Adipocyte (in vitro differentiated cells): ENCODE measurements around the gene NDUFS8.

Experiments used
- DNase-seq: peaks from one replicate; pipeline ENCODE4 v3.0.0-alpha.2; 2015; ENCODE audit warnings: low read depth
- H3K27me3 ChIP-seq: replicated peaks from 2 replicates; pipeline ENCODE4 v1.7.0; 2013; ENCODE audit warnings: mild to moderate bottlenecking, low read length, moderate library complexity; ENCODE audit not compliant: control insufficient read depth, insufficient read depth
- H3K36me3 ChIP-seq: 2 replicates; pipeline ENCODE4 v1.7.0; 2013; ENCODE audit warnings: low read length, mild to moderate bottlenecking, moderate library complexity; ENCODE audit not compliant: control insufficient read depth, insufficient read depth, severe bottlenecking
- H3K4me1 ChIP-seq: 2 replicates; pipeline ENCODE4 v1.7.0; 2013; ENCODE audit warnings: mild to moderate bottlenecking, low read length, moderate library complexity; ENCODE audit not compliant: control insufficient read depth, insufficient read depth
- H3K4me3 ChIP-seq: 2 replicates; pipeline ENCODE4 v1.7.0; 2013; ENCODE audit warnings: mild to moderate bottlenecking, low read length, moderate library complexity
- H3K9ac ChIP-seq: 2 replicates; pipeline ENCODE4 v1.7.0; 2013; ENCODE audit warnings: mild to moderate bottlenecking, low read length, moderate library complexity
- H3K9me3 ChIP-seq: 2 replicates; pipeline ENCODE4 v1.7.0; 2013; ENCODE audit warnings: mild to moderate bottlenecking, low read length, moderate library complexity; ENCODE audit not compliant: control insufficient read depth

Gene NDUFS8

GRCh38 chr11:68035266-68035876 lies 4.9 kb downstream of the NDUFS8 start:
- no peaks in the 10 kb centered on the region for H3K9me3 ChIP-seq
- H3K4me3 ChIP-seq = no peak overlapping the region
- H3K9ac ChIP-seq = no peak overlapping the region
- no peaks in the 10 kb centered on the region for H3K27me3 ChIP-seq
- H3K4me1 ChIP-seq = peaks cover 48% of the 10 kb centered on the region
- no peak for DNase-seq
- H3K36me3 ChIP-seq = peaks cover 3% of the 10 kb centered on the region

DNA sequence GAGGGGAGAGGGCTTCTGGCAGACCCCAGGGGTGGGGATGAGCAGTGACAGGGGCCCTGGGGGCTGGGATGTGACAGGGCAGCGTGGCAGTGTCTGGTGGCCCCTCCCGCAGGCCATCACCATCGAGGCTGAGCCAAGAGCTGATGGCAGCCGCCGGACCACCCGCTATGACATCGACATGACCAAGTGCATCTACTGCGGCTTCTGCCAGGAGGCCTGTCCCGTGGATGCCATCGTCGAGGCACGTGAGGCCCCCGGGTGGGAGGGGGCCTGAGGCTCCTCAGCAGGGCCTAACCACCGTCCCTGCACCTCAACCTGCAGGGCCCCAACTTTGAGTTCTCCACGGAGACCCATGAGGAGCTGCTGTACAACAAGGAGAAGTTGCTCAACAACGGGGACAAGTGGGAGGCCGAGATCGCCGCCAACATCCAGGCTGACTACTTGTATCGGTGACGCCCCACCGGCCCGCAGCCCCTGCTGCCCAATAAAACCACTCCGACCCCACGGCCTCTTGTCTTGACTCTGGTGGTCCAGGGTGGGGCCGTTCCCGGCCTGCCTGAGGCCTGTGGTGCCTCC lies 5.7 kb downstream of the NDUFS8 start:
- peaks cover 51% of the 10 kb centered on the region for H3K4me1 ChIP-seq
- no peak overlapping the region for H3K4me3 ChIP-seq
- no peak overlapping the region for H3K9ac ChIP-seq
- H3K36me3 ChIP-seq = peaks cover 3% of the 10 kb centered on the region
- H3K27me3 ChIP-seq = no peaks in the 10 kb centered on the region
- DNase-seq = no peak
- H3K9me3 ChIP-seq = no peaks in the 10 kb centered on the region

DNA sequence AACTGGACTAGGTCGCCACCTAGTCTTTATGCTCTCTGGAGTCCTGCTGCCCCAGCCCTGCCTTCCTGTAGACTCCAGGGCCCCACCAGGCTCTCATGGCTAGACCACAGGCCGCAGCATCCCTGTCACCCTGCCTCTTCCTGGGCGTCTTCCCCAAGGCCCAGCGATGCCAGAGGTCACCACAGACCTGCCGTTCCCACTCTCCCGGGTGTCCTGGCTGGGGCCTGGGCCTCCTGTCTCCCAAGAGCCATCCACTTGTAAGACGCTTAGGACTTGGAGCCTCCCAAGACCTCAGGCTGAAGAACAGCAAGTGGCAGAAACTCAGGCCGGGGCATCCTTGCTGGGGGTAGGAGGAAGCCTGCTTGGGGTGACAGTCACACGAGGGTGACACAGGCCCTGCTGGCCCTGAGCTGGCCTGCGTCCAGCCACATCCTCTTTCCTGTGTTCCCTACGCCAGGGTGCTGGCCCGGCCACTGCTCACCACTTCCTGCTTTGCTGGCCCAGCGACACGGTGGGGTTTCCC lies 6.3 kb downstream of the NDUFS8 start:
- DNase-seq = no peak
- H3K4me1 ChIP-seq = peaks cover 45% of the 10 kb centered on the region
- H3K4me3 ChIP-seq = no peak overlapping the region
- H3K9ac ChIP-seq = peak overlapping the region; percentile 31
- no peaks in the 10 kb centered on the region for H3K9me3 ChIP-seq
- no peaks in the 10 kb centered on the region for H3K27me3 ChIP-seq
- H3K36me3 ChIP-seq = peaks cover 3% of the 10 kb centered on the region

GRCh38 chr11:68037411-68038225 lies 7.1 kb downstream of the NDUFS8 start:
- peak overlapping the region; percentile 93 for H3K9ac ChIP-seq
- DNase-seq = no peak

DNA sequence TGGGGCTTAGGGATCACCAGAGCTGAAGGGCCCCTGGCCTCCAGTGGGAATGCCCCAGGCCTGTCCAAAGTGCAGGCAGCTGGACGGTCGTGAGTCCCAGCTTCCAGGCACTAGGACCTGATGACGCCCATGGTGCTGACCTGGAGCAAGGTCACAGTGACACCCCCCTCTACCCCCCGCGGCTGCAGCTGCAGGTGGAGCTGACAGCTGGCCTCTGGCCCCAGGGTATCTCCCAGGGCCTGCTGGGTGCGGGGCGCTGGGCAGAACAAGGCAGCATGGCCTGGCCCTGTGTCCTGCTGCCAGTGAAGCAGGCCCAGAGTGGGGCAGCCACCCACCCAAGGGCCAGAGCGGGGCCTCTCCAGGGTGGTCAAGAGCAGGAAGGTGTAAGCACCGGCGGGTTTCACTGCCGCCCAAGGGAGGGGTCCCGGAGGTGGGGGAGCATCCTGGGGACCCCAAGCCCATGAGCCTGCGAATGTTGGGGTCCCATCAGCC lies 7.8 kb downstream of the NDUFS8 start:
- no peaks in the 10 kb centered on the region for H3K27me3 ChIP-seq
- H3K4me1 ChIP-seq = peaks cover 44% of the 10 kb centered on the region
- peak overlapping the region; percentile 89 for H3K4me3 ChIP-seq
- no peak for DNase-seq
- peaks cover 3% of the 10 kb centered on the region for H3K36me3 ChIP-seq
- H3K9me3 ChIP-seq = no peaks in the 10 kb centered on the region
- peak overlapping the region; percentile 93 for H3K9ac ChIP-seq

More at GRCh38 chr11:68037411-68038225, 7.1 kb downstream of the NDUFS8 start:
- Histone ChIP-seq H3K36me3 (peaks cover 3% of the 10 kb centered on the region), H3K27me3 (no peaks in the 10 kb centered on the region), H3K4me3 (peak overlapping the region; percentile 89), H3K9me3 (no peaks in the 10 kb centered on the region), H3K4me1 (peaks cover 44% of the 10 kb centered on the region)

DNA sequence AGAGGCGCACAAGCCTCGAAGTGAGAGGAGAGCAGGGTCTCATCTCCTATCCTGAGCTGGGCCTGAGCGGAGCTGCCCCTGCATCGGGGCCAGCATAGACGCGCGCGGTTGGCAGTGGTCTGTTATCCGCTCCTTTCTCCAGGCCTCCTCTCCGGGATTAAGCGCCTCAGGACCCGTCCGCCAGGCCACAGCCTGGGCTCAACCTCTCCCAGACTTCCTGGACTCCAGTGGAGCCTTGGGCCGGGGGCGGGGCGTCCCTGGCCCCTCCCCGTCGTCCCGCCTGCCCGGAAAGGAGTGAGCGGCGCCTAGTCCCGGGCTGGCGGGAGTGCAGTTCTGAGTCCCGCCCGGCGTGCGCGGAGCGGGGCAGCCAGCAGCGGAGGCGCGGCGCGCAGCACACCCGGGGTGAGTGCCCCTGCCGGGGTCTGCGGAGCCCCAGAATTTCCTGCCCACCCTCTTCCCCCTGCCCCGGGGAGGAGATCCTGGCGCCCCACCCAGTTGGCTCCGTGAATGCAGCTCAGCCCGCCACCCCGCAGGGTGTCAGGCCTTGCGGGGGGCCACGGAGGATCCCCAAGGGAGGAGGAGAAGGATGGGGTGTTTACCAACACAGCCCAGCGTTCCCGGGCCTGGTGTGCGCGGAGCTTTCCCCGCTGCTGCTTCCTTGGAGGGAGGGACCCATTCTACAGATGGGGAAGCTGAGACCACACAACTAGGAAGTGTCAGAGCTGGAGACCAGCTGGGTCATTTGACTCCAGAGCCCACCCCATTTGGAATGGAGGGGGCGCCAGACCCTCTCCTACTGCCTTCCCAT lies 8.4 kb downstream of the NDUFS8 start, which contains the start of gene TCIRG1:
TCIRG1 (plus strand) TSS at position 308 of the 808 bp plus-strand sequence. CDS start 2,247 bp downstream, outside the sequence.
- H3K4me1 ChIP-seq = peaks cover 40% of the 10 kb centered on the region
- peak; percentile 93 for DNase-seq
- peaks cover 3% of the 10 kb centered on the region for H3K36me3 ChIP-seq
- no peaks in the 10 kb centered on the region for H3K27me3 ChIP-seq
- H3K9me3 ChIP-seq = no peaks in the 10 kb centered on the region
- H3K9ac ChIP-seq = peak within 1 kb of the TSS; percentile 93
- H3K4me3 ChIP-seq = peak within 1 kb of the TSS; percentile 89

DNA sequence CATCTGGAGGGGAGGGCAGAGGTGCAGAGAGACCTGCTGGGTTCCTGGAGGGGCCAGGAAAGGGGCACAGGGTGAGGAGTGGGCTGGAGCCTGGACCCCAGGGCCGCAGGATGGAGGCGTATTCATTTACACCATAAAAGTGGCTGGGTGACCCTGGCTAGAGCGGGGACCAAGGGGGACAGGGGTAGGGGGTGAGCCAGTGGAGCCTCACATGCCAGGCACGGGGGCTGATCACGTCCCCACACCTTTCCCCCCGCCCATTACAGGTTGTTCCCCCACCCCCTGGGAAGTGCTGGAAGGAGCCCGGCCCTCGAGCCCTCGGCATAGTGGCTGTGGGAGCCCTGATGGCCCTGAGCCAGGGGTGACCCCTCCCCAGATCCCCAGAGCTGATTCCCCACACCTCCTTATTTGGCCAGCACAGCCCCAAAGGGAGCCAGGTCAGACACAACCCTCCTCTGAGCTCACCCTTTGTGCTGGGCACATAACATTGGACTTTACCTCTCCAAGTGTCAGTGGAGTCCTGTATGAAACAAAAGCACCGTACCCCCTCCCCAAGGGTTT lies 9.1 kb downstream of the NDUFS8 start:
- DNase-seq = peak; percentile 21
- Histone ChIP-seq H3K9me3 (no peaks in the 10 kb centered on the region), H3K27me3 (no peaks in the 10 kb centered on the region), H3K4me3 (peak overlapping the region; percentile 89), H3K9ac (peak overlapping the region; percentile 93), H3K4me1 (peaks cover 37% of the 10 kb centered on the region), H3K36me3 (peaks cover 2% of the 10 kb centered on the region)

GRCh38 chr11:68040101-68040956 lies 9.8 kb downstream of the NDUFS8 start:
- peaks cover 10% of the 10 kb centered on the region for H3K36me3 ChIP-seq
- peaks cover 37% of the 10 kb centered on the region for H3K4me1 ChIP-seq
- H3K27me3 ChIP-seq = no peaks in the 10 kb centered on the region
- H3K9me3 ChIP-seq = no peaks in the 10 kb centered on the region
- peak overlapping the region; percentile 89 for H3K4me3 ChIP-seq
- H3K9ac ChIP-seq = peak overlapping the region; percentile 93
- peak; percentile 75 for DNase-seq

DNA sequence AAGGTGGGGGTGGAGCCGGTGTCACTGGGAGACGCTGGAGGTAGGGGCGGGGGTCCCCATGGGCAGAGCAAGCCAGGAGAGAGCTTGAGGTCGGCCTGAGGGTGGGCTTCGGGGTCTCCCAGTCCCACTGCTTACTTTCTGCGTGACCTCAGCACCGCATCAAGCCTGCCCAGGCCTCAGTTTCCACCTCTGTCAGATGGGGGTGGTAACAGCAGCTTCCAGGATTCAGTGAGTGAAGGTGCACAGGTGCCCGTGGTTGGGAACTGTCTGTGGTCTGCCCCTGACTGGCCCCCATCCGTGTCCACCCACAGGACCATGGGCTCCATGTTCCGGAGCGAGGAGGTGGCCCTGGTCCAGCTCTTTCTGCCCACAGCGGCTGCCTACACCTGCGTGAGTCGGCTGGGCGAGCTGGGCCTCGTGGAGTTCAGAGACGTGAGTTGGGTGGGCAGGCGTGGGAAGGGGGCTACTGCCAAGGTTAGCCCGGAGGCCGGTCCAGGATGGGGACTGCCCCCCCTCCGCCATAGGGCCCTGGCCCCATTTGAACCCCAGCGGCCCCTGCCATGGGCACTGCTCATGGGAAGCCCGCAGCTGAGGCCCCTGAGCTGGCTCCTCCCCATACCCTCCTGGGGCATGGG lies 10.6 kb downstream of the NDUFS8 start:
- Histone ChIP-seq H3K36me3 (peaks cover 14% of the 10 kb centered on the region), H3K9me3 (no peaks in the 10 kb centered on the region), H3K4me1 (peaks cover 37% of the 10 kb centered on the region), H3K4me3 (peak overlapping the region; percentile 89), H3K27me3 (no peaks in the 10 kb centered on the region), H3K9ac (peak overlapping the region; percentile 93)
- DNase-seq = no peak
